ENCODE data around the gene FOXD4L6.
"Not testable (repeated sequence)": the region's sequence is repeated elsewhere in the genome, so short reads cannot be mapped to it uniquely, and the experiment has no call there.

The FOXD4L6 gene

GRCh38 chr9:41128581-41128980 lies at the start of gene FOXD4L6:
TSS of gene FOXD4L6 (minus strand) at chr9:41128681. CDS start at chr9:41128383, 298 bp downstream.
- DNase-seq: not testable (repeated sequence)

DNA sequence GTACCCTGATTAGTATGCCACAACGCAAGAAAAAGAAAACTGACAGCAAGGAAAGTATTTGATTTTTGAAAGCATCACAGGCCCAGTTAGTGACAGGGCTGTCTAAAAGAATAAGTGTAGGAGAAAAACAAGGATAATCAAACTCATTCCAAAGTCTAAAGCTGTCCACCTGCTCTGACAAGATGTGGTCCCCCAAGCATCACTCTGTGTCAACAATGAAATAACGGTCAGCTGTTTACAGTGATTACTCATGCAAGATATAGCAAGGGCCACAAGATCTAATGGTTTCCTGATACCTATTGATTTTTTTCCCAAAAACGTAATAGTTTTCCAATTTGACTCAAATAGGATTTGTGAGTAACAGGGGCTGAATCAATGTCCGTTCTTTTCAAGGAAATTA lies 46.5 kb upstream of the FOXD4L6 start:
- DNase-seq: not testable (repeated sequence)

DNA sequence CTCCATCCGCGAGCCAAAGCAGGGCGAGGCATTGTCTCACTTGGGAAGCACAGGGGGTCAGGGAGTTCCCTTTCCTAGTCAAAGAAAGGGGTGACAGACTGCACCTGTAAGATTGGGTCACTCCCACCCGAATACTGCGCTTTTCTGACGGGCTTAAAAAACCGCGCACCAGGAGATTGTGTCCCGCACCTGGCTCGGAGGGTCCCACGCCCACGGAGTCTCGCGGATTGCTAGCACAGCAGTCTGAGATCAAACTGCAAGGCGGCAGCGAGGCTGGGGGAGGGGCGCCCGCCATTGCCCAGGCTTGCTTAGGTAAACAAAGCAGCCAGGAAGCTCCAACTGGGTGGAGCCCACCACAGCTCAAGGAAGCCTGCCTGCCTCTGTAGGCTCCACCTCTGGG lies 21.6 kb upstream of the FOXD4L6 start:
- DNase-seq: not testable (repeated sequence)

DNA sequence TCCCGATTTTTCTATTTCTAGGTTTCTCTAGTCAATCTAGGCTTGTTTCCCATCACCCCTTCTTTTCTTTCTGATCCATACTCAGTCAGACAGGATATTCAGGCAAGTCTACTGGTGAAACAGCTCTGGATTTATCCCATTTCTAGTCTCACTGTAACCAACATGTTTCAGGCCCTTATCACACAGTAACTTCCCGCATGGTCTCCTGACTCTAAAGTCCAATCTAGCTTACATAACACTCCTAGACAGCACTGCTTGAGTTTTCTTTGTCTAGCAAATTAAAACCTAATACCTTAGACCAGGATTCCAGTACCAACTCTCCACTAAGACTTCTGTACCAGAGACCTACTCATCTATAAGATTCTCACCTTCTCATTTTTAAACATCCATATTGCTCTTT lies 13.4 kb upstream of the FOXD4L6 start:
- DNase-seq: not testable (repeated sequence)

GRCh38 chr9:41126746-41127446 lies 1.6 kb downstream of the FOXD4L6 start:
- DNase-seq: not testable (repeated sequence)

- DNase-seq: not testable (repeated sequence)
Observed at GRCh38 chr9:41125936-41126335, 2.5 kb downstream of the FOXD4L6 start.

DNA sequence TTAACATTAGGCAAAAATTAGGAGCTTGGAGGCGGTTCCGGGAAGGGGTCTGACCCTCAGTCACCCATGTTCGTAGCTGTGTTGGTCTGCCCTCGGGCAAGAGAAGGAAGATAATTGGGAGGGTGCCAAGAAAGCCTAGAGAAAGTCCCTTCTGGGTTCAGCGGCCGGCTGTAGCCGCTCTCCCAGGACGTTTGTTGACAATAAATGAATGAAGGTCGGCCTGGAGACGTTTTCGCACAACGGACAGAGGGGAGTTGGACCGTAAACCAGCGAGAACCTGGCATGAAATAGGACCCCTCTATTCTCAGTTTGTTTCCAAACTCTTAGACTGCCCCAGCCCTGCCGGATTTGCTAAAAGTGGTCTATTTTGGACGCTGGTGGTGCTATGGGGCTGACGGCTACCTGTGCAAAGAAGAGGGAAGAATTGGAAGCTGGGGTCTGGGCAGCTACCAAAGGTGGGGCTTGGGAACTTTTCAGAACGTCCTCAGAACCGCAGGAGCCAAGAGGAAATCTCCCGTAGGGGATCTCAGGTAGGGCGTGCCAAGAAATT lies 3.3 kb downstream of the FOXD4L6 start:
- DNase-seq: not testable (repeated sequence)

- DNase-seq: not testable (repeated sequence)
Observed at GRCh38 chr9:41124250-41125108, 4.0 kb downstream of the FOXD4L6 start.

DNA sequence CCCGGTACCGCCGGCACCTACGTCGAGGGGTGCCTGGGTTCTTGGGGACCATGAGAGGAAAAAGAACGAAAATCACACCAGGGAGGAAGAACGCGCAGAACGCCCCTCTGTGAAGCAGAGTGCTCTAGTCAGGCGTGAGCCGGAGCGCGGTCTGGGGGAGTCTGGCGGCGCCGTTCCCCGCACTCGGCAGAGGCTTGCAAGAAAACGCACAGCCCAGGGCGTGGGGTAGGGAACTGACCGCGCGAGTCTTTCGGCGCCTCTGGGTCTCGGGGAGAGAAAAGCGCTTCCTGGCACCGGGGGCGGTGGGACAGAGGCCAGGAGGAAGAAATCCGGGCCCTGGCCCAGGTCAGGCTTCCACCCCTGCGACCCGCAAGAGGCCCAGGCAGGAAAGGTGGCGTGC lies 4.7 kb downstream of the FOXD4L6 start:
- not testable (repeated sequence) for DNase-seq

DNA sequence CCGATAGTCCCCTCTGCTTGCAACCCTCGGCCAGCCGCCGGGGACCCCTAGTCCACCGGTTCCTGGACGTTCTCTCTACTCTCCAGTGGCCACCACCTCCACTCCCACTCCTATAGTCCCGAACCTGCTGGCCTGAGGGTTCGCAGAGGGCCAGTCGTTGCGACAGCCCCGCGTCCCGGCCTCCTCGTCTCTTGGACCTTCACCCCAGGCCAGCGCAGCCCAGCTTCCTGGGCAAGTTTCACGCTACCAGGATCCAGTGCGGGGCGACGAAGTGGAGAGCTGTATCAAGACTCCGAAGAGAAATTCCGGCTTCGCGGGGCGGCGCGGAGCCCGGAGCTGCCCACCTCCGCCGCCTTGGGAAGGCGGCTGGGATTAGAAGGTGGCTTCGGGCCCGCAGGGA lies 5.1 kb downstream of the FOXD4L6 start:
- DNase-seq: not testable (repeated sequence)

DNA sequence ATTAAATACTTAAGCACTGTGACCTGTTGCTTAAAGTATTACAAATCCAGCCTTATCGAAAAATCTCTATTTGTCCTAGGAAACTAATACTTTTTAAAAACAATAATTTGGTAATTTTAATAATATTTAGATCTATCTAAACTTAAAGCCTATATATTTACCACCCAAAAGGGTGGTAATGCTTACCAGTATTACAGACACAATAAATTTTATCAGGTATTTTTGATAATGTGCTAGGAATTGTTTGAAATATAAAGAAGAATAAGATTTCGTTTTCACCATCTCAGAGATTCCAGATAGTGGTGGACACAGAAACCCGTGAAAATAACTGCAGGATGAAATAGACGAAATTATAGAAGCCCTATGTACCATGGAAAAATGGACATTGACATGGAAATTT lies 7.8 kb downstream of the FOXD4L6 start:
- not testable (repeated sequence) for DNase-seq

GRCh38 chr9:41119719-41120118 lies 8.8 kb downstream of the FOXD4L6 start:
- DNase-seq: not testable (repeated sequence)

DNA sequence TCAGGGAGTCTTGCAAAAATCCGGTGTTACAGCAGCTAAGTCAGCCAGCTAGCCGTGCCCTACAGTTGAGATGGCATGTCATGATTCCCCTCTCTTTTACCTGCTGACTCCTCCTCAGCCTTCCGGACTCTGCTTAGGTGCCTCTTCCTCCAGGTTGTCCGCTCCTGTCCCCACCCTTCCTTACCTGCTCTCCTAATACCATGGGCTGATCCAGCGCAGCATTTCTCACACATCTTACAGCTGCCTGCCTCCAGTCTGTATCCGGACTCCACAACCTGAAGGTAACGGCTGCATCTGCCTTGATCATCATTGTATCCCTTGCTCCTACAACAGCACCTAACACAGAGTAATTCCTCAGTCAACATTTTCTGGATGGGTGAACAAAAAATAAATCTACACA lies 9.2 kb downstream of the FOXD4L6 start:
- DNase-seq: not testable (repeated sequence)

GRCh38 chr9:41113348-41113747 lies 15.1 kb downstream of the FOXD4L6 start:
- DNase-seq: not testable (repeated sequence)

- DNase-seq: not testable (repeated sequence)
Observed at GRCh38 chr9:41111414-41111813, 17.1 kb downstream of the FOXD4L6 start.

DNA sequence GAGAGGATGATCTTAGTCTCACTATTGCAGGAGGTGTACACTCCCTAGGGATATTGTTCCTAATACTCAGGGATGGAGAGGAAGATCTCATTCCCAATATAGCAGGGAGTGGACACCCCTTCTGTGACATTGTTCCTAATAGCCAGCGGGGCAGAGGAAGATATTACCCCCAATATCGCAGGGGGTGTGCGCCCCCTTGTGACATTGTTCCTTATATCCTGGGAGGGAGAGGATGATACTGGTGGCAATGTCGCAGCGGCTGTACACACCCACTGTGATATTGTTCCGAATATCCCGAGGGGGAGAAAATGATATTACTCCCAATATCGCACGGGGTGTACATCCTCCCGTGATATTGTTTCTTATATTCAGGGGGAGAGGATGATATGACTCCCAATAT lies 17.6 kb downstream of the FOXD4L6 start:
- DNase-seq: not testable (repeated sequence)

- DNase-seq: not testable (repeated sequence)
Observed at GRCh38 chr9:41109253-41109652, 19.2 kb downstream of the FOXD4L6 start.

DNA sequence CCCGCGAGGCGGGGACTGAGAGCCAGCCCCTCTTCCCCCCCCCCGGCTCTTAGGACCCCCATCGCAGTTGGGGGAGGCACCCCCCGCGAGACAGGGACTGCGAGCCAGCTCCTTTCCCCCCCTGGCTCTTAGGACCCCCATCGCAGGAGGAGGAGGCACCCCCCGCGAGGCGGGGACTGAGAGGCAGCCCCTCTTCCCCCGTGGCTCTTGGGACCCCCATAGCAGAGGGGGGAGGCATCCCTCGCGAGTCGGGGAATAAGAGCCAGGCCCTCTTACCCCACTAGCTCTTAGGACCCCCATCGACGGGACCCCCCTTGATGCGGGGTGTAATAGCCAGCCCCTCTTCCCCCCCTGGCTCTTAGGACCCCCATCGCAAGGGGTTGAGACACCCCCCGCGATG lies 19.7 kb downstream of the FOXD4L6 start:
- DNase-seq: not testable (repeated sequence)

GRCh38 chr9:41106472-41107116 lies 21.9 kb downstream of the FOXD4L6 start:
- DNase-seq: not testable (repeated sequence)

DNA sequence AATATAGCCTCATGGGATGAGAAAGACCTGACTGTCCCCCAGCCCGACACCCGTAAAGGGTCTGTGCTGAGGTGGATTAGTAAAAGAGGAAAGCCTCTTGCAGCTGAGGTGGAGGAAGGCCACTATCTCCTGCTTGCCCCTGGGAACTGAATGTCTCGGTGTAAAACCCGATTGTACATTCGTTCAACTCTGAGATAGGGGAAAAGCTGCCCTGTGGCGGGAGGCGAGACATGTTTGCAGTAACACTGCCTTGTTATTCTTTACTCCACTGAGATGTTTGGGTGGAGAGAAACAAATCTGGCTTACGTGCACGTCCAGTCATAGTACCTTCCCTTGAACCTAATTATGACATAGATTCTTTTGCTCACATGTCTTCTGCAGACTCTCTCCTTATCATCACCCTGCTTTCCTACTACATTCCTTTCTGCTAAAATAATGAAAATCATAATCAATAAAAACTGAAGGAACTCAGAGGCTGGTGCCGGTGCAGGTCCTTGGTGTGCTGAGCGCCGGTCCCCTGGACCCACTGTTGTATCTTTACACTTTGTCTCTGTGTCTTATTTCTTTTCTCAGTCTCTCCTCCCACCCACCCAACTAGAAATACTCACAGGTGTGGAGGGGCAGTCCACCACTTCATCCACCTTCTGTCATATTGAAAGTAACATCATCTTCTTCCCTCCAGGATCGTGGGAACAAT lies 22.8 kb downstream of the FOXD4L6 start:
- DNase-seq: not testable (repeated sequence)

DNA sequence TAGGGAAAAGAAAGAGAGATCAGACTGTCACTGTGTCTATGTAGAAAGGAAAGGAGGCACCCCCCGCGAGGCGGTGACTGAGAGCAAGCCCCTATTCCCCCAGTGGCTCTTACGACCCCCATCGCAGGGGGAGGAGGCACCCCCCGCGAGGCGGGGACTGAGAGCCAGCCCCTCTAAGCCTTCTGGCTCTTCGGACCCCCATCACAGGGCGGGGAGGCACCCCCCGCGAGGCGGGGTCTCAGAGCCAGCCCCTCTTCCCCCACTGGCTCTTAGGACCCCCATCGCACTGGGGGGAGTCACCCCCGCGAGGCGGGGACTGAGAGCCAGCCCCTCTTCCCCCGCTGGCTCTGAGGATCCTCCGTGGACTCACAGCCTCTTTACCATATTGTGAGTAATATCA lies 23.9 kb downstream of the FOXD4L6 start:
- not testable (repeated sequence) for DNase-seq

GRCh38 chr9:41100508-41100907 lies 28.0 kb downstream of the FOXD4L6 start:
- not testable (repeated sequence) for DNase-seq

Data from activated CD4-positive, alpha-beta T cell treated with anti-CD3 and anti-CD28 coated beads for 4 hours (primary cell).